GM12873 (cell line): ENCODE data around the gene GTF2F2.

Experiments used
- CTCF ChIP-seq: IDR thresholded peaks from 2 replicates; pipeline ENCODE4 v1.5.1; 2012; ENCODE audit warnings: low read depth, mild to moderate bottlenecking, moderate library complexity, low read length, control low read depth; ENCODE audit not compliant: insufficient read depth; ENCODE audit errors: missing control alignments

Gene GTF2F2

GRCh38 chr13:45180713-45181601 lies 60.6 kb downstream of the GTF2F2 start:
- no peak for TF ChIP-seq CTCF

- no peak for TF ChIP-seq CTCF
Observed at GRCh38 chr13:45184693-45185092, 64.4 kb downstream of the GTF2F2 start.

GRCh38 chr13:45185286-45185685 lies 65.0 kb downstream of the GTF2F2 start:
- no peak for TF ChIP-seq CTCF

- no peak for TF ChIP-seq CTCF
Observed at GRCh38 chr13:45191874-45192273, 71.6 kb downstream of the GTF2F2 start.

GRCh38 chr13:45194081-45194939 lies 74.0 kb downstream of the GTF2F2 start:
- no peak for TF ChIP-seq CTCF

GRCh38 chr13:45195421-45195820 lies 75.1 kb downstream of the GTF2F2 start:
- TF ChIP-seq CTCF = no peak

GRCh38 chr13:45196096-45196495 lies 75.8 kb downstream of the GTF2F2 start:
- TF ChIP-seq CTCF = no peak
